ENCODE data around the gene NR2F1-AS1. TPM values are rescaled to one million over a fixed set of nuclear protein-coding genes. Genes with fewer than 3 reads are reported as not detected.
A peak's percentile ranks its signal among the peaks of the same experiment; 100 is the strongest.

The NR2F1-AS1 gene
- total RNA-seq, 2 donors from 2014 or later, result 1.4 to 3.3 TPM

DNA sequence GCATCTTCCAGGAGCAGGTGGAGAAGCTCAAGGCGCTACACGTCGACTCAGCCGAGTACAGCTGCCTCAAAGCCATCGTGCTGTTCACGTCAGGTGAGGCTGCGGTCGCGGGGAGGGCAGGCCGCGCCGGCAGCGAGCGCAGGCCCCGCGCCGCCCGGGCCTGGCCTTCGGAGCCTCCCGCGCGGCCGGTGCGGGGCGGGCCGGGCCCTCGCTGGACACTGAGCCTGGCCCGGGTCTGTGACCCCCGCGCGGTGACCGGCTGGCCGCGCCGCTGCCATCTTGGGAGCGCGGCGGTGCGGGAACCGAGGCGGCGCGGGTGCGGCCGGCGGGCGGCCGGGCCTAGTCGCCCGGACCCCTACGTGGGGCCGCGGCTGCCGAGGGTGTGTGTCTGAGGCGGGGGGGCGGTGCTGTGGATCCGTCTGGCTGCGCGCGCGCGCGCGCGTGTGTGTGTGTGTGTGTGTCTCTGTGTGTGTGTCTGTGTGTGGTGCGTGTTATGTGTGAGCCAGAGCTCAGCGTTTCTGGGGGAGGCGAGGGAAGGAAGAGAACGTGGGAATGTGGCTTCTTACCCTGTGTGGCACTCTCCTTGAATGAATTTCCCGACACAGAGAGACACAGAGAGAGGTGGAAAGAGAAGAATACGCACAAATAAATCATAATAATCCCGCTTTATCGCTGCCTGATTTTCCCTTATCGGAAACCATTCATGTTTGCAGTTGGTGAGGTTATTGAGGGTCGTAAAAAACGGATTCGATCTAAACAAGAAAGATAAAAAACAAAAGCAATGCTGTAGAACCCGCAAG, 7.5 kb upstream of the NR2F1-AS1 start:
- peak overlapping the region; percentile 34 for H3K4me3 Mint-ChIP-seq
- no peaks in the 10 kb centered on the region for H3K9me3 Mint-ChIP-seq
- peak overlapping the region; percentile 18 for H3K4me3 ChIP-seq (ENCODE audit: low read length)

DNA sequence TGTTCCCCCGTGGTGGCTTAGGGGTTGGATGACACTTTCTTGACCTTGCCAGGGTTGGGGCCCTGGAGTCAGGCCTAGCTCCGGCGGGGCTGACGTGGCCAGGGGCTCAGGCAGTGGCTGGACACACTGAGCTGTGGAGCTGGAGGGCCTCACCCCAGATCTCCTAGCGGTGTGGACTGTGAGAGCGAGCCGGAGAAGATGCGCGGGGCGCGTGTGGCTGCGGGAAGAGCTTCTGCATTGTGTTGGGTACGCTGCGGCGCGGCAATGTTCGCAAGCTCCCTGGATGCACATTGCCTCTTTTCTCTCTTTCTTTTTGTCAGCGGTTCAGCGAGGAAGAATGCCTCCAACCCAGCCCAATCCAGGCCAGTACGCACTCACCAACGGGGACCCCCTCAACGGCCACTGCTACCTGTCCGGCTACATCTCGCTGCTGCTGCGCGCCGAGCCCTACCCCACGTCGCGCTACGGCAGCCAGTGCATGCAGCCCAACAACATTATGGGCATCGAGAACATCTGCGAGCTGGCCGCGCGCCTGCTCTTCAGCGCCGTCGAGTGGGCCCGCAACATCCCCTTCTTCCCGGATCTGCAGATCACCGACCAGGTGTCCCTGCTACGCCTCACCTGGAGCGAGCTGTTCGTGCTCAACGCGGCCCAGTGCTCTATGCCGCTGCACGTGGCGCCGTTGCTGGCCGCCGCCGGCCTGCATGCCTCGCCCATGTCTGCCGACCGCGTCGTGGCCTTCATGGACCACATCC, 6.8 kb upstream of the NR2F1-AS1 start:
- Histone ChIP-seq H3K36me3 (ENCODE audit: control insufficient read depth, insufficient read depth, low read length) (no peaks in the 10 kb centered on the region), H3K27me3 (ENCODE audit: control insufficient read depth, insufficient read depth, low read length, poor library complexity, severe bottlenecking) (peaks cover 89% of the 10 kb centered on the region), H3K9ac (ENCODE audit: extremely low read depth, low read length, poor library complexity, severe bottlenecking) (no peak overlapping the region), H3K4me3 (ENCODE audit: low read length) (no peak overlapping the region), H3K27ac (ENCODE audit: low read depth, low read length) (peak overlapping the region; percentile 77), H3K9me3 (ENCODE audit: control insufficient read depth, low read length) (no peaks in the 10 kb centered on the region), H3K4me1 (ENCODE audit: control insufficient read depth, insufficient read depth, low read length) (no peaks in the 10 kb centered on the region)
- H3K4me1 Mint-ChIP-seq, result peaks cover 10% of the 10 kb centered on the region
- TF ChIP-seq, protein P1, sequence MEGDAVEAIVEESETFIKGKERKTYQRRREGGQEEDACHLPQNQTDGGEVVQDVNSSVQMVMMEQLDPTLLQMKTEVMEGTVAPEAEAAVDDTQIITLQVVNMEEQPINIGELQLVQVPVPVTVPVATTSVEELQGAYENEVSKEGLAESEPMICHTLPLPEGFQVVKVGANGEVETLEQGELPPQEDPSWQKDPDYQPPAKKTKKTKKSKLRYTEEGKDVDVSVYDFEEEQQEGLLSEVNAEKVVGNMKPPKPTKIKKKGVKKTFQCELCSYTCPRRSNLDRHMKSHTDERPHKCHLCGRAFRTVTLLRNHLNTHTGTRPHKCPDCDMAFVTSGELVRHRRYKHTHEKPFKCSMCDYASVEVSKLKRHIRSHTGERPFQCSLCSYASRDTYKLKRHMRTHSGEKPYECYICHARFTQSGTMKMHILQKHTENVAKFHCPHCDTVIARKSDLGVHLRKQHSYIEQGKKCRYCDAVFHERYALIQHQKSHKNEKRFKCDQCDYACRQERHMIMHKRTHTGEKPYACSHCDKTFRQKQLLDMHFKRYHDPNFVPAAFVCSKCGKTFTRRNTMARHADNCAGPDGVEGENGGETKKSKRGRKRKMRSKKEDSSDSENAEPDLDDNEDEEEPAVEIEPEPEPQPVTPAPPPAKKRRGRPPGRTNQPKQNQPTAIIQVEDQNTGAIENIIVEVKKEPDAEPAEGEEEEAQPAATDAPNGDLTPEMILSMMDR (conservative IDR thresholded peaks at IDR 0.05), result no peak
- no peaks in the 10 kb centered on the region for H3K9me3 Mint-ChIP-seq
- H3K36me3 Mint-ChIP-seq (ENCODE audit: low read depth), result no peaks in the 10 kb centered on the region
- WGBS, 2 experiments (ENCODE audit: insufficient coverage in 1 of 2, insufficient read length in 1 of 2), result 4 to 5% methylated on average over 20 to 59 of the region's 59 CpGs
- H3K27ac Mint-ChIP-seq, result no peak overlapping the region
- H3K27me3 Mint-ChIP-seq (ENCODE audit: insufficient read depth), result peaks cover 33% of the 10 kb centered on the region
- DNase-seq, result peak; percentile 78
- peak overlapping the region; percentile 20 for H3K4me3 Mint-ChIP-seq

More for the DNA sequence above, 7.5 kb upstream of the NR2F1-AS1 start:
- Histone ChIP-seq H3K4me1 (ENCODE audit: control insufficient read depth, insufficient read depth, low read length) (peaks cover 1% of the 10 kb centered on the region), H3K27me3 (ENCODE audit: control insufficient read depth, insufficient read depth, low read length, poor library complexity, severe bottlenecking) (peaks cover 89% of the 10 kb centered on the region), H3K36me3 (ENCODE audit: control insufficient read depth, insufficient read depth, low read length) (no peaks in the 10 kb centered on the region), H3K9ac (ENCODE audit: extremely low read depth, low read length, poor library complexity, severe bottlenecking) (no peak overlapping the region), H3K9me3 (ENCODE audit: control insufficient read depth, low read length) (no peaks in the 10 kb centered on the region), H3K27ac (ENCODE audit: low read depth, low read length) (peak overlapping the region; percentile 78)
- WGBS, 2 experiments (ENCODE audit: insufficient coverage in 1 of 2, insufficient read length in 1 of 2), result 7 to 13% methylated on average over 15 to 77 of the region's 78 CpGs
- no peaks in the 10 kb centered on the region for H3K36me3 Mint-ChIP-seq (ENCODE audit: low read depth)
- H3K27ac Mint-ChIP-seq, result no peak overlapping the region
- TF ChIP-seq, protein P1 (conservative IDR thresholded peaks at IDR 0.05), result no peak
- DNase-seq, result no peak
- peaks cover 33% of the 10 kb centered on the region for H3K27me3 Mint-ChIP-seq (ENCODE audit: insufficient read depth)
- H3K4me1 Mint-ChIP-seq, result peaks cover 13% of the 10 kb centered on the region

DNA sequence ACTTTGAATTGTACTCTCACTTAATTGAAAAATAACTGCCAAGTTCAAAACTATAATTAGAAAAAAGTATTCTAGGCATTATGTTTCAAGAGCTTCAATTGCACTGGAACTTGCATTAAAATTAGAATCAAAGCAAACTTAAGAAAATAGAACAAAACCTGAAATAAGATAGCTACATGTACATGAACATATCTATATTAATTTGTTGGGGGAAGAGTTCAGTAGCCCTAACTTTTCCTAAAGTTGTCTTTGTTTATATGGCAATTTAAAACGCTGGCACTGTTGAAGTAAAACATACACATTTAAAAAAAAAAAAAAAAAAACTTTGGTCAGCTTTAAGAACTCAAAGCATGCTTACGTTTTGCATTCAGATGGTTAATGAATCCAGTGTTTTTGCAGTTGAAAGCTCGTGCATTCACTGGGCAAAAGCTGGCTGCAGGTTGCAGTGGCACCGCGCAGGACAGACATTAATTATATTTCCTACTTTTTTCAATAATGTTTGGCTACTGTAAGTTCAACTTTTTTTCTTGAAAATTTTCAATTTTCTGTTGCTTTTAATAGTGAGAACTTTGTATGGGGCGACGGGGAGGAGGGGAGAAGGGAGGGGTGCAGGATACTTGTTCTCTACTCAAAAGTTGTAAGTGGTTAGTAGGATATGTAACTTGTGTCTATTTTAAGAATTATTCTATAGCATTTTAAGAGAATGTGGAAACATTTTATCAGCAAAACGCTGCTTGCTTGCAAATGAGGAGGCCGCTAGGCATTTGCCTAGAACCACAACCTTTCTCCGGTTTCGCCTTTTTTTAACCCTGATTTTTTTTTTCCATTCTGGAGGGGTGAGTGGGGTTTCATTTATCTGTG, 5.9 kb upstream of the NR2F1-AS1 start:
- Histone ChIP-seq H3K9me3 (ENCODE audit: control insufficient read depth, low read length) (no peaks in the 10 kb centered on the region), H3K36me3 (ENCODE audit: control insufficient read depth, insufficient read depth, low read length) (no peaks in the 10 kb centered on the region), H3K4me3 (ENCODE audit: low read length) (no peak overlapping the region), H3K27ac (ENCODE audit: low read depth, low read length) (peak overlapping the region; percentile 77), H3K27me3 (ENCODE audit: control insufficient read depth, insufficient read depth, low read length, poor library complexity, severe bottlenecking) (peaks cover 89% of the 10 kb centered on the region), H3K9ac (ENCODE audit: extremely low read depth, low read length, poor library complexity, severe bottlenecking) (no peak overlapping the region), H3K4me1 (ENCODE audit: control insufficient read depth, insufficient read depth, low read length) (no peaks in the 10 kb centered on the region)
- Mint-ChIP-seq H3K27ac (no peak overlapping the region), H3K9me3 (no peaks in the 10 kb centered on the region), H3K36me3 (ENCODE audit: low read depth) (no peaks in the 10 kb centered on the region), H3K4me3 (no peak overlapping the region), H3K27me3 (ENCODE audit: insufficient read depth) (peaks cover 33% of the 10 kb centered on the region), H3K4me1 (peaks cover 10% of the 10 kb centered on the region)
- 12 to 16% methylated on average over 5 to 11 of the region's 11 CpGs for WGBS, 2 experiments (ENCODE audit: insufficient coverage in 1 of 2, insufficient read length in 1 of 2)
- no peak for DNase-seq
- TF ChIP-seq, protein P1 (conservative IDR thresholded peaks at IDR 0.05), result no peak

Measured in endodermal cell (in vitro differentiated cells).